Type B pancreatic cell (in vitro differentiated cells): Measurements from ENCODE around the gene USP43. TPM values are rescaled to one million over a fixed set of nuclear protein-coding genes. Genes with fewer than 3 reads are reported as not detected.

Source experiments
- DNase-seq: peaks from one replicate; pipeline ENCODE4 v3.0.0; 2021; ENCODE audit warnings: mixed read lengths; ENCODE audit not compliant: unreplicated experiment; ENCODE audit errors: extremely low spot score
- H3K27ac Mint-ChIP-seq: 2 replicates; pipeline ENCODE4 v1.8.0; 2021; ENCODE audit warnings: mild to moderate bottlenecking, mixed read lengths
- H3K27me3 Mint-ChIP-seq: 2 replicates; pipeline ENCODE4 v1.8.0; 2021; ENCODE audit warnings: mixed read lengths
- H3K36me3 Mint-ChIP-seq: 2 replicates; pipeline ENCODE4 v1.8.0; 2021; ENCODE audit warnings: mixed read lengths
- H3K4me1 Mint-ChIP-seq: one replicate; pipeline ENCODE4 v1.8.0; 2021; ENCODE audit warnings: mixed read lengths; ENCODE audit not compliant: unreplicated experiment
- H3K4me3 Mint-ChIP-seq: 2 replicates; pipeline ENCODE4 v1.8.0; 2021; ENCODE audit warnings: mild to moderate bottlenecking, mixed read lengths
- H3K9me3 Mint-ChIP-seq: 2 replicates; pipeline ENCODE4 v1.8.0; 2021; ENCODE audit warnings: mixed read lengths
- total RNA-seq: library from RNA; stranded (reverse); gene quantifications from 2 replicates; pipeline ENCODE4 v1.2.1, GENCODE V29; 2021; ENCODE audit warnings: low replicate concordance
- TF ChIP-seq, protein P1 (sequence below): fragments of 200-600 bp; sonication (generic); conservative IDR thresholded peaks from 2 replicates; pipeline ENCODE4 v1.5.0; 2021; ENCODE audit warnings: antibody characterized with exemption, mild to moderate bottlenecking

Gene USP43
- total RNA-seq, 1 donor from 2014 or later, result 6.6 TPM

DNA sequence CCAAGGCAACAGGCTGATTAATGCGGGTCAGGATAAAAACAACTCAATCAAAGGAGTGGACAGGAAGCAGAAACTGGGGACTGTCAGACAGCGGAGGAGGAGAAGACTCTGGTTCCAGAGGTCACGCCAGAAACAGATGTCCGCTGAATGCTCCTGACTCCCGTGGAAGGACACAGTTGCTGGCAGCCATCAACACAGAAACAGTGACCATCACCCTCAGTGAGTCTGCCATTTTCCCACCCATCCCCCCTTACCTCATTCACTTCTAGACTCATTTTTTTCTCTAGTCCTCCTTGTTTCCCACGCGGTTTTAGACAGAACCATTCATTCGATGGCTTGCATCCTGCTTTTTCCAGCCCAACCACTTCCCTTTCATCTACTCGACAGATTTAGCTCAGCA lies 105.2 kb downstream of the USP43 start:
- Mint-ChIP-seq H3K9me3 (no peaks in the 10 kb centered on the region), H3K4me1 (no peaks in the 10 kb centered on the region), H3K27me3 (peaks cover 16% of the 10 kb centered on the region), H3K4me3 (no peak overlapping the region), H3K36me3 (no peaks in the 10 kb centered on the region), H3K27ac (no peak overlapping the region)
- TF ChIP-seq, protein P1, sequence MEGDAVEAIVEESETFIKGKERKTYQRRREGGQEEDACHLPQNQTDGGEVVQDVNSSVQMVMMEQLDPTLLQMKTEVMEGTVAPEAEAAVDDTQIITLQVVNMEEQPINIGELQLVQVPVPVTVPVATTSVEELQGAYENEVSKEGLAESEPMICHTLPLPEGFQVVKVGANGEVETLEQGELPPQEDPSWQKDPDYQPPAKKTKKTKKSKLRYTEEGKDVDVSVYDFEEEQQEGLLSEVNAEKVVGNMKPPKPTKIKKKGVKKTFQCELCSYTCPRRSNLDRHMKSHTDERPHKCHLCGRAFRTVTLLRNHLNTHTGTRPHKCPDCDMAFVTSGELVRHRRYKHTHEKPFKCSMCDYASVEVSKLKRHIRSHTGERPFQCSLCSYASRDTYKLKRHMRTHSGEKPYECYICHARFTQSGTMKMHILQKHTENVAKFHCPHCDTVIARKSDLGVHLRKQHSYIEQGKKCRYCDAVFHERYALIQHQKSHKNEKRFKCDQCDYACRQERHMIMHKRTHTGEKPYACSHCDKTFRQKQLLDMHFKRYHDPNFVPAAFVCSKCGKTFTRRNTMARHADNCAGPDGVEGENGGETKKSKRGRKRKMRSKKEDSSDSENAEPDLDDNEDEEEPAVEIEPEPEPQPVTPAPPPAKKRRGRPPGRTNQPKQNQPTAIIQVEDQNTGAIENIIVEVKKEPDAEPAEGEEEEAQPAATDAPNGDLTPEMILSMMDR, result no peak
- no peak for DNase-seq

- H3K27ac Mint-ChIP-seq, result no peak overlapping the region
- no peak for DNase-seq
- H3K27me3 Mint-ChIP-seq, result peaks cover 13% of the 10 kb centered on the region
- no peaks in the 10 kb centered on the region for H3K9me3 Mint-ChIP-seq
- no peak overlapping the region for H3K4me3 Mint-ChIP-seq
- TF ChIP-seq, protein P1, result no peak
- H3K36me3 Mint-ChIP-seq, result no peaks in the 10 kb centered on the region
- no peaks in the 10 kb centered on the region for H3K4me1 Mint-ChIP-seq
These were observed 109.8 kb downstream of the USP43 start for GRCh38 chr17:9755083-9755482.

DNA sequence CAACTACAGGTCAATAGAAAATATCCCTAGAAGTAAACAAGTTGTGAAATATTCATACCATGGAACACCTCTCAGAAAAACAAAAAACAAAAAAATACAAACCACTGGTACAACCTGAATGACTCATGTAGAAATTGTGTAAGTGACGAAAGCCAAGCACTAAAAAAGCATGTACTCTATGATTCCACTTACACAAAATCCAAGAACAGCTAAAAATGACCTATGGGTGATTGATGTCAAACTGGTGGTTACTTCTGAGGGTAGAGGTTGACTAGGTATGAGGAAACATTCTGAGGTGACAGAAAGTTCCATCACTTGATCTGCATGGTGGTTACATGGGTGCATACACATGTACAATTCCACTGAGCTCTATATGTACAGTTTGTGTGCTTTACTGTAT lies 114.9 kb downstream of the USP43 start:
- H3K27me3 Mint-ChIP-seq, result peaks cover 31% of the 10 kb centered on the region
- DNase-seq, result no peak
- H3K4me3 Mint-ChIP-seq, result no peak overlapping the region
- H3K27ac Mint-ChIP-seq, result no peak overlapping the region
- no peaks in the 10 kb centered on the region for H3K36me3 Mint-ChIP-seq
- no peaks in the 10 kb centered on the region for H3K4me1 Mint-ChIP-seq
- TF ChIP-seq, protein P1, result no peak
- no peaks in the 10 kb centered on the region for H3K9me3 Mint-ChIP-seq

DNA sequence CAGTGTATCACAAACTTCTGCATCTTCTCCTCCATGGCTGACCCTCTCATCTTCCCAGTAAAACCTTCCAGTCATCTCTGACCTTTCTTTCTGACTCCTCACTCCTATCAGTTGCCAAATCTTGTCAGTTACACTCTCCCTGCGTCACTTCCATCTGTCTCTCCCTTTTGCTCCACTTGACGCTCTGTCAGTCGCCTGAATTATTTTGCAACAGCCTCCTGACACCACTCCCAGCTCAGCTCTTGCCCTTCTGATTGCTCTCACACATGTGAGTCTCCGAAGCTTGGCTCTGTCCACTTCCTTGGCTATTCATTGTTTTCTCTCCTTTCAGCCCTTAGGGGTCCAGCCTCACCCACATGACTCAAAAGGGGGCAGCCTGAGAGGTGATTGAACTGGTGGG lies 118.3 kb downstream of the USP43 start:
- Mint-ChIP-seq H3K4me3 (no peak overlapping the region), H3K27me3 (peaks cover 48% of the 10 kb centered on the region), H3K9me3 (no peaks in the 10 kb centered on the region), H3K27ac (no peak overlapping the region), H3K36me3 (no peaks in the 10 kb centered on the region), H3K4me1 (no peaks in the 10 kb centered on the region)
- DNase-seq, result no peak
- TF ChIP-seq, protein P1, result no peak

GRCh38 chr17:9765322-9765721 lies 120.0 kb downstream of the USP43 start:
- Mint-ChIP-seq H3K36me3 (no peaks in the 10 kb centered on the region), H3K4me3 (no peak overlapping the region), H3K27ac (no peak overlapping the region), H3K27me3 (peaks cover 48% of the 10 kb centered on the region), H3K9me3 (no peaks in the 10 kb centered on the region), H3K4me1 (no peaks in the 10 kb centered on the region)
- TF ChIP-seq, protein P1, result no peak
- no peak for DNase-seq

DNA sequence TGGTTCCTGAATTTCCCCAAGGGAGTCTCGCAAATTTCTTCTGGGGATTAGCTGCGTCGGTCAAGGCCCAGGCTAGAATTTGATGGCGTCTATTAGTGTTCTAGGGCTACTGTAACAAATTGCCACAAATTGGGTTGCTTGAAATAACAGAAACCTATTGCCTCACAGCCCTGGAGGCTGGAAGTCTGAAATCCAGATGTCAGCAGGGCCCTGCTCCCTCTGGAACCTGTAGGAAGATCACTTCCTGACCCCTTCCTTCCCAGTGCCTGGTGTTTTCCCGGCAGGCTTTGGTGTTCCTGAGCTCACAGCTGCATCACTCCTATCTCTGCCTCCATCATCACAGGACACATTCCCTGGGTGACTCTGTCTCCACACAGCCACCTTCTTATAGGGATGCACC lies 121.7 kb downstream of the USP43 start:
- Mint-ChIP-seq H3K4me3 (no peak overlapping the region), H3K27ac (no peak overlapping the region), H3K9me3 (no peaks in the 10 kb centered on the region), H3K27me3 (peaks cover 45% of the 10 kb centered on the region), H3K4me1 (no peaks in the 10 kb centered on the region), H3K36me3 (no peaks in the 10 kb centered on the region)
- TF ChIP-seq, protein P1, result no peak
- DNase-seq, result no peak
